Neuronal stem cell (in vitro differentiated cells): ENCODE results near the gene PNMA8B.
A peak's percentile ranks its signal among the peaks of the same experiment; 100 is the strongest.

ENCODE experiments used
- DNase-seq: peaks from one replicate; pipeline ENCODE4 v3.0.0-alpha.2; 2013; ENCODE audit warnings: low spot score
- H2AFZ ChIP-seq: one replicate; pipeline ENCODE4 v1.6.1; 2013; ENCODE audit warnings: mild to moderate bottlenecking, low read length, inconsistent platforms
- H2AK5ac ChIP-seq: 2 replicates; pipeline ENCODE4 v1.6.1; 2013; ENCODE audit warnings: low read depth, mild to moderate bottlenecking, inconsistent platforms, low read length, moderate library complexity, mixed read lengths
- H2BK120ac ChIP-seq: 2 replicates; pipeline ENCODE4 v1.6.1; 2013; ENCODE audit warnings: low read depth, mild to moderate bottlenecking, inconsistent platforms, low read length, moderate library complexity, mixed read lengths
- H2BK12ac ChIP-seq: one replicate; pipeline ENCODE4 v1.6.1; 2013; ENCODE audit warnings: low read length, inconsistent platforms
- H2BK15ac ChIP-seq: 2 replicates; pipeline ENCODE4 v1.6.1; 2013; ENCODE audit warnings: mild to moderate bottlenecking, low read length, inconsistent platforms, mixed read lengths
- H2BK5ac ChIP-seq: one replicate; pipeline ENCODE4 v1.6.1; 2013; ENCODE audit warnings: inconsistent platforms, mild to moderate bottlenecking, low read length, moderate library complexity
- H3K14ac ChIP-seq: one replicate; pipeline ENCODE4 v1.6.1; 2013; ENCODE audit warnings: low read length, inconsistent platforms
- H3K18ac ChIP-seq: 2 replicates; pipeline ENCODE4 v1.6.1; 2013; ENCODE audit warnings: low read length, inconsistent platforms
- H3K23ac ChIP-seq: 2 replicates; pipeline ENCODE4 v1.6.1; 2013; ENCODE audit warnings: low read depth, mild to moderate bottlenecking, mixed read lengths, low read length, inconsistent platforms; ENCODE audit not compliant: poor library complexity
- H3K27ac ChIP-seq: replicated peaks from 3 replicates; pipeline ENCODE4 v1.5.1; 2013; ENCODE audit warnings: low read length, inconsistent platforms
- H3K27me3 ChIP-seq, 3 experiments: 2 replicates each; pipeline ENCODE4 v1.6.1; 2013; ENCODE audit warnings: low read length in 3 of 3, mild to moderate bottlenecking in 2 of 3, inconsistent platforms in 1 of 3, low read depth in 1 of 3, mixed read lengths in 1 of 3, moderate library complexity in 1 of 3; ENCODE audit not compliant: control insufficient read depth in 3 of 3, insufficient read depth in 3 of 3
- H3K36me3 ChIP-seq, 2 donors: replicated peaks in 1 of 2; 2 replicates each; pipeline ENCODE4 v1.6.1; 2013; ENCODE audit warnings: low read length in 2 of 2; ENCODE audit not compliant: control insufficient read depth in 2 of 2, insufficient read depth in 2 of 2
- H3K4ac ChIP-seq: 2 replicates; pipeline ENCODE4 v1.6.1; 2013; ENCODE audit warnings: inconsistent platforms, mild to moderate bottlenecking, low read length, moderate library complexity
- H3K4me1 ChIP-seq, 2 donors: 1 replicate in 1 of 2; 2 replicates in 1 of 2; pipeline ENCODE4 v1.6.1; 2013; ENCODE audit warnings: low read length in 2 of 2, low read depth in 1 of 2; ENCODE audit not compliant: control insufficient read depth in 2 of 2, insufficient read depth in 1 of 2
- H3K4me2 ChIP-seq: one replicate; pipeline ENCODE4 v1.6.1; 2013; ENCODE audit warnings: mild to moderate bottlenecking, low read length, inconsistent platforms; ENCODE audit not compliant: insufficient read depth, poor library complexity, severe bottlenecking
- H3K4me3 ChIP-seq, 2 donors: 2 replicates each; pipeline ENCODE4 v1.5.1; 2013; ENCODE audit warnings: low read length in 2 of 2, mild to moderate bottlenecking in 2 of 2, inconsistent platforms in 1 of 2, moderate library complexity in 1 of 2
- H3K79me1 ChIP-seq: one replicate; pipeline ENCODE4 v1.6.1; 2013; ENCODE audit warnings: low read depth, mild to moderate bottlenecking, inconsistent platforms, low read length, moderate library complexity
- H3K9ac ChIP-seq: one replicate; pipeline ENCODE4 v1.6.1; 2013; ENCODE audit warnings: mild to moderate bottlenecking, low read depth, low read length, inconsistent platforms; ENCODE audit not compliant: poor library complexity
- H3K9me3 ChIP-seq, 2 donors: replicated peaks in 1 of 2; 2 replicates each; pipeline versions ENCODE3 to v1.6.1; 2013; ENCODE audit warnings: low read length in 2 of 2, mild to moderate bottlenecking in 2 of 2, inconsistent platforms in 1 of 2, low read depth in 1 of 2, mixed read lengths in 1 of 2, moderate library complexity in 1 of 2; ENCODE audit not compliant: control insufficient read depth in 2 of 2, insufficient read depth in 1 of 2
- H4K8ac ChIP-seq: one replicate; pipeline ENCODE4 v1.6.1; 2013; ENCODE audit warnings: low read depth, mild to moderate bottlenecking, inconsistent platforms, low read length, moderate library complexity
- H4K91ac ChIP-seq: one replicate; pipeline ENCODE4 v1.6.1; 2013; ENCODE audit warnings: low read length, low read depth, mild to moderate bottlenecking, inconsistent platforms; ENCODE audit not compliant: poor library complexity
- WGBS, 2 donors: extraction: QIAGEN DNeasy Blood & Tissue Kit; methylation state at CpG; one replicate each; pipeline ENCODE4 v1.1.7; 2013; ENCODE audit warnings: missing lambda C conversion rate in 2 of 2, mixed read lengths in 1 of 2; ENCODE audit not compliant: insufficient read length in 2 of 2, insufficient replicate concordance in 1 of 2; ENCODE audit errors: extremely low coverage in 2 of 2; 5-methylcytosine and 5-hydroxymethylcytosine counted together

PNMA8B gene

GRCh38 chr19:46478356-46478986 lies 17.2 kb downstream of the PNMA8B start:
- Histone ChIP-seq H3K9ac (no peak overlapping the region), H4K8ac (no peak overlapping the region), H3K4ac (no peak overlapping the region), H4K91ac (no peak overlapping the region), H2AFZ (no peak overlapping the region), H3K36me3 (no peaks in the 10 kb centered on the region), H2BK120ac (no peak overlapping the region), H3K79me1 (no peaks in the 10 kb centered on the region), H3K4me2 (no peak overlapping the region), H3K27me3 (no peaks in the 10 kb centered on the region), H2BK12ac (no peak overlapping the region), H3K4me3 (no peak overlapping the region), H3K9me3 (no peaks in the 10 kb centered on the region), H3K23ac (no peak overlapping the region), H2AK5ac (no peak overlapping the region), H2BK15ac (no peak overlapping the region), H3K14ac (no peak overlapping the region), H2BK5ac (no peak overlapping the region), H3K18ac (no peak overlapping the region), H3K27ac (no peak overlapping the region), H3K4me1 (peaks cover 2 to 30% of the 10 kb centered on the region in 2 donors)
- WGBS, 2 donors: no CpG with 5 or more reads among the region's 4 CpGs
- DNase-seq: no peak

DNA sequence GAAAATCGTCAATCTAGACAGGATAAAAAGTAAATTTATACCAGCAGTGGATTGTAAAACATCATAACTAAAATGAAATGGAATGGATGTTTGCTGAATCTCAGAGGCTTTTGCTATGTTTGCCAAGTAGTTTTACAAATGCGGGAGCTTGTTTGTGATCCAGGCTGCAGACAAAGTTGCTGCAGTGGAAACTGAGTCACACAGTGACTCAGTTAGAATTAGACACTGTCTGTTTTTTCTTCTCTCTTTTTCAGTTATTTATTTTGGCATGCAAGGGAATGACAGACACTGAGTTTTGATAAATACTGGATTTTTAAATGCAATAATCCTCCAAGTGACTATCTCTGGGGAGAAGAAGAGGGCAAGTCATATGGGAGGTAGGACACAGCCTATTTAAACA lies 19.7 kb downstream of the PNMA8B start:
- Histone ChIP-seq H3K4ac (no peak overlapping the region), H2BK12ac (no peak overlapping the region), H3K4me1 (peaks cover 6 to 27% of the 10 kb centered on the region in 2 donors), H2BK15ac (no peak overlapping the region), H4K91ac (no peak overlapping the region), H3K14ac (no peak overlapping the region), H3K27ac (no peak overlapping the region), H3K27me3 (no peaks in the 10 kb centered on the region), H4K8ac (no peak overlapping the region), H2AFZ (no peak overlapping the region), H3K23ac (no peak overlapping the region), H3K36me3 (no peaks in the 10 kb centered on the region), H3K9me3 (no peaks in the 10 kb centered on the region), H2BK120ac (no peak overlapping the region), H3K4me2 (no peak overlapping the region), H3K79me1 (peaks cover 1% of the 10 kb centered on the region), H2BK5ac (no peak overlapping the region), H2AK5ac (no peak overlapping the region), H3K4me3 (no peak overlapping the region), H3K9ac (no peak overlapping the region), H3K18ac (no peak overlapping the region)
- WGBS, 2 donors: no CpG with 5 or more reads among the region's 2 CpGs
- DNase-seq: no peak

GRCh38 chr19:46474211-46474610 lies 21.5 kb downstream of the PNMA8B start:
- Histone ChIP-seq H3K4me1 (peaks cover 12 to 25% of the 10 kb centered on the region in 2 donors), H3K14ac (no peak overlapping the region), H3K27ac (no peak overlapping the region), H3K36me3 (peaks cover 10 to 12% of the 10 kb centered on the region in 2 donors), H3K4me2 (no peak overlapping the region), H3K9ac (no peak overlapping the region), H3K18ac (no peak overlapping the region), H4K91ac (no peak overlapping the region), H3K27me3 (no peaks in the 10 kb centered on the region), H2AFZ (peak overlapping the region; percentile 69), H3K4ac (no peak overlapping the region), H2BK5ac (no peak overlapping the region), H2BK120ac (no peak overlapping the region), H2BK12ac (no peak overlapping the region), H3K9me3 (peaks cover 0 to 6% of the 10 kb centered on the region in 2 donors), H2AK5ac (no peak overlapping the region), H4K8ac (no peak overlapping the region), H3K4me3 (no peak overlapping the region), H3K23ac (no peak overlapping the region), H2BK15ac (no peak overlapping the region), H3K79me1 (peaks cover 10% of the 10 kb centered on the region)
- WGBS, 2 donors: no CpG with 5 or more reads among the region's 8 CpGs
- DNase-seq: no peak

DNA sequence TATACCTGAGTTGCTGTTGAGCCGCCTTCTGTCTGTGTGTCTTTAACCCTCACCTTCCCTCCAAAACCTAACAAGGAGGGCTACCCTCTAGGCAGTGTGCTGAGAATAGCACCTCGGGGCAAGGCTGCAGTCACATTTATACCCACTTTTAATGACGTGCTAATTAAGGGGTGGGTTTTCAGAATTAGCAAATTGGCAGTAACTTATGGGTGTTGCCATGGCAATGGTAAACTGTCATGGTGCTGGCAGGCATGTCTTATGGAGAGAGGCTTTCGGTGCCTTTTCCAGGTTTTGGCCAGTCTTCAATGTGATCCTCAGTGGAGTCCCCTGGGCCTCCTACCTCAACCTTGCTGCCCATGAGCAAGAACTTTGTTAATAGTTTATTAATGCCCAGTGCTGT lies 23.1 kb downstream of the PNMA8B start:
- H4K91ac ChIP-seq: no peak overlapping the region
- no peak overlapping the region for H3K14ac ChIP-seq
- H3K27me3 ChIP-seq: no peaks in the 10 kb centered on the region
- H2BK5ac ChIP-seq: no peak overlapping the region
- H3K36me3 ChIP-seq: peaks cover 17 to 25% of the 10 kb centered on the region in 2 donors
- peaks cover 0 to 6% of the 10 kb centered on the region in 2 donors for H3K9me3 ChIP-seq
- H2BK12ac ChIP-seq: no peak overlapping the region
- WGBS, 2 donors: no CpG with 5 or more reads among the region's 4 CpGs
- H3K4me2 ChIP-seq: no peak overlapping the region
- no peak overlapping the region for H3K27ac ChIP-seq
- no peak overlapping the region for H2BK120ac ChIP-seq
- H4K8ac ChIP-seq: no peak overlapping the region
- DNase-seq: no peak
- H3K79me1 ChIP-seq: peaks cover 10% of the 10 kb centered on the region
- no peak overlapping the region for H3K18ac ChIP-seq
- H3K4me3 ChIP-seq: no peak overlapping the region
- H3K9ac ChIP-seq: no peak overlapping the region
- H2BK15ac ChIP-seq: no peak overlapping the region
- no peak overlapping the region for H3K4ac ChIP-seq
- H2AFZ ChIP-seq: peak overlapping the region; percentile 99
- H3K23ac ChIP-seq: no peak overlapping the region
- peaks cover 10 to 19% of the 10 kb centered on the region in 2 donors for H3K4me1 ChIP-seq
- H2AK5ac ChIP-seq: no peak overlapping the region
